GM23338 (cell line): ENCODE results near the gene PDCD1. TPM values are rescaled to one million over a fixed set of nuclear protein-coding genes. Genes with fewer than 3 reads are reported as not detected.

Experiments
- ATAC-seq: fragments of 200-7000 bp; cut with Tn5 transposase; 3 replicates; pipeline ENCODE4 v1.9.1; 2020
- DNase-seq: peaks from one replicate; pipeline ENCODE4 v3.0.0-alpha.2; 2015; ENCODE audit warnings: low spot score
- H2AFZ ChIP-seq: fragments of 200-600 bp; sonication (generic); 2 replicates; pipeline ENCODE4 v1.8.0; 2016; ENCODE audit warnings: antibody characterized with exemption, mild to moderate bottlenecking, moderate library complexity
- H3F3A ChIP-seq: fragments of 200-600 bp; sonication (generic); replicated peaks from 2 replicates; pipeline ENCODE4 v1.8.0; 2017; ENCODE audit warnings: antibody characterized with exemption, mixed run types, low read depth
- H3K27ac ChIP-seq: fragments of 200-600 bp; sonication (generic); 2 replicates; pipeline ENCODE4 v1.6.1; 2016; ENCODE audit warnings: low read depth
- H3K27me3 ChIP-seq: fragments of 200-600 bp; sonication (generic); 2 replicates; pipeline ENCODE4 v1.8.0; 2016; ENCODE audit warnings: mild to moderate bottlenecking, mixed run types, moderate library complexity; ENCODE audit not compliant: insufficient read depth
- H3K36me3 ChIP-seq: fragments of 200-600 bp; sonication (generic); 2 replicates; pipeline ENCODE4 v1.8.0; 2016; ENCODE audit warnings: mild to moderate bottlenecking; ENCODE audit not compliant: insufficient read depth
- H3K4me1 ChIP-seq: fragments of 200-600 bp; sonication (generic); 2 replicates; pipeline ENCODE4 v1.8.0; 2016; ENCODE audit warnings: mild to moderate bottlenecking, moderate library complexity; ENCODE audit not compliant: insufficient read depth
- H3K4me2 ChIP-seq: fragments of 200-600 bp; sonication (generic); 2 replicates; pipeline ENCODE4 v1.7.1; 2017; ENCODE audit warnings: mixed run types
- H3K4me3 ChIP-seq: fragments of 200-600 bp; sonication (generic); 2 replicates; pipeline ENCODE4 v1.6.1; 2016; ENCODE audit warnings: mixed run types
- H3K79me2 ChIP-seq: fragments of 200-600 bp; sonication (generic); replicated peaks from 2 replicates; pipeline ENCODE4 v1.8.0; 2017; ENCODE audit warnings: mild to moderate bottlenecking; ENCODE audit not compliant: insufficient read depth
- H3K9me2 ChIP-seq: fragments of 200-600 bp; sonication (generic); 2 replicates; pipeline ENCODE4 v1.8.0; 2017; ENCODE audit not compliant: insufficient read depth
- H4K20me1 ChIP-seq: fragments of 200-600 bp; sonication (generic); replicated peaks from 2 replicates; pipeline ENCODE4 v1.8.0; 2017; ENCODE audit warnings: mild to moderate bottlenecking; ENCODE audit not compliant: insufficient read depth
- H3K27ac Mint-ChIP-seq: 2 replicates; pipeline ENCODE4 v1.8.0; 2020; ENCODE audit warnings: inconsistent platforms, mild to moderate bottlenecking, moderate library complexity, mixed read lengths
- H3K27me3 Mint-ChIP-seq: 3 replicates; pipeline ENCODE4 v1.8.0; 2022; ENCODE audit warnings: low read depth, mild to moderate bottlenecking, moderate library complexity, mixed read lengths, inconsistent platforms; ENCODE audit not compliant: insufficient read depth, poor library complexity
- H3K36me3 Mint-ChIP-seq: 3 replicates; pipeline ENCODE4 v1.8.0; 2021; ENCODE audit warnings: low read depth, mild to moderate bottlenecking, inconsistent platforms, moderate library complexity, mixed read lengths
- H3K4me1 Mint-ChIP-seq: 3 replicates; pipeline ENCODE4 v1.8.0; 2020; ENCODE audit warnings: mild to moderate bottlenecking, inconsistent platforms, mixed read lengths
- H3K4me3 Mint-ChIP-seq: 3 replicates; pipeline ENCODE4 v1.8.0; 2021; ENCODE audit warnings: moderate library complexity, mild to moderate bottlenecking, inconsistent platforms, mixed read lengths
- H3K9me3 Mint-ChIP-seq: 3 replicates; pipeline ENCODE4 v1.8.0; 2020; ENCODE audit warnings: moderate library complexity, mild to moderate bottlenecking, inconsistent platforms, mixed read lengths
- CREB1 ChIP-seq: fragments of 250-450 bp; sonication (Bioruptor Pico); IDR thresholded peaks from 2 replicates; pipeline ENCODE4 v1.5.0; 2020; ENCODE audit warnings: low read depth, mild to moderate bottlenecking, moderate library complexity
- CTCF ChIP-seq, 2 experiments: fragments of 200-600 bp in 1 of 2; sonication (generic) in 1 of 2; conservative IDR thresholded peaks; 2 replicates each; pipeline versions ENCODE4 v1.5.1 to v1.6.1; 2016 to 2017; ENCODE audit warnings: antibody characterized with exemption in 2 of 2, low read depth in 2 of 2, mild to moderate bottlenecking in 2 of 2, moderate library complexity in 1 of 2
- ETS1 ChIP-seq: IDR thresholded peaks from 2 replicates; pipeline ENCODE4 v1.6.1; 2016; ENCODE audit warnings: antibody characterized with exemption
- EZH2 ChIP-seq: fragments of 200-600 bp; sonication (generic); IDR thresholded peaks from one replicate; pipeline ENCODE4 v1.8.0; 2017; ENCODE audit warnings: antibody characterized with exemption, mild to moderate bottlenecking, low read depth; ENCODE audit not compliant: unreplicated experiment
- NANOG ChIP-seq: IDR thresholded peaks from 2 replicates; pipeline ENCODE4 v1.6.1; 2016; ENCODE audit warnings: antibody characterized with exemption, borderline replicate concordance
- POLR2AphosphoS5 ChIP-seq: IDR thresholded peaks from 2 replicates; pipeline ENCODE4 v1.6.1; 2016; ENCODE audit warnings: antibody characterized with exemption, low read depth
- REST ChIP-seq: IDR thresholded peaks from one replicate; pipeline ENCODE4 v1.6.1; 2018; ENCODE audit warnings: antibody characterized with exemption; ENCODE audit not compliant: unreplicated experiment
- STAT1 ChIP-seq: IDR thresholded peaks from one replicate; pipeline ENCODE4 v1.6.1; 2016; ENCODE audit warnings: antibody characterized with exemption; ENCODE audit not compliant: unreplicated experiment
- ZNF114 ChIP-seq: fragments of 250-450 bp; sonication (Bioruptor Pico); IDR thresholded peaks from 2 replicates; pipeline ENCODE4 v1.5.0; 2020; ENCODE audit warnings: mild to moderate bottlenecking, moderate library complexity
- ZNF331 ChIP-seq: fragments of 250-450 bp; sonication (Bioruptor Pico); IDR thresholded peaks from 2 replicates; pipeline ENCODE4 v1.5.0; 2020; ENCODE audit warnings: low read depth, mild to moderate bottlenecking, moderate library complexity
- ZNF462 ChIP-seq: fragments of 250-450 bp; sonication (Bioruptor Pico); IDR thresholded peaks from 2 replicates; pipeline ENCODE4 v1.5.0; 2020; ENCODE audit warnings: mild to moderate bottlenecking, moderate library complexity
- polyA plus RNA-seq: library from polyadenylated mRNA; unstranded; fragments of >200 nt; fragmentation: Nextera tagmentation; extraction: Ambion mirVana; gene quantifications from 2 replicates; pipeline ENCODE4 v1.2.1, GENCODE V29; 2016
- total RNA-seq: library from RNA; depleted of rRNA; stranded (reverse); fragments of >200 nt; shearing (Covaris generic); gene quantifications from 2 replicates; pipeline ENCODE4 v1.2.3, GENCODE V29; 2014

Gene PDCD1
- total and polyA plus RNA-seq, 2 experiments from 2014 or later, result 0.34 to 0.38 TPM

- TF ChIP-seq REST, result no peak
- TF ChIP-seq CTCF (conservative IDR thresholded peaks at IDR 0.05; ENCODE audit: low read depth in 2 of 2), result no peak
- no peak for TF ChIP-seq ZNF331 (CRISPR knock-in tag)
- TF ChIP-seq CREB1 (CRISPR knock-in tag), result no peak
Measured at GRCh38 chr2:241886840-241887447, 28.2 kb upstream of the PDCD1 start (continued).

GRCh38 chr2:241885946-241886643 lies 27.4 kb upstream of the PDCD1 start:
- Histone ChIP-seq H2AFZ (no peak overlapping the region), H3K4me2 (no peak overlapping the region), H3K4me3 (no peak overlapping the region), H4K20me1 (no peaks in the 10 kb centered on the region), H3K27me3 (no peaks in the 10 kb centered on the region), H3K36me3 (0 out of 2 replicates have a peak, but pooled peaks cover 2% of the 10 kb centered on the region), H3K9me2 (no peaks in the 10 kb centered on the region), H3K27ac (no peak overlapping the region), H3F3A (0 out of 2 replicates have a peak, but pooled peaks cover 3% of the 10 kb centered on the region), H3K4me1 (peaks cover 20% of the 10 kb centered on the region), H3K79me2 (no peaks in the 10 kb centered on the region)
- DNase-seq (no peak), ATAC-seq (no peak)
- Mint-ChIP-seq H3K4me1 (peaks cover 37% of the 10 kb centered on the region), H3K27me3 (peaks cover 24% of the 10 kb centered on the region), H3K27ac (no peak overlapping the region), H3K9me3 (peaks cover 18% of the 10 kb centered on the region), H3K4me3 (no peak overlapping the region), H3K36me3 (peaks cover 26% of the 10 kb centered on the region)
- no peak for TF ChIP-seq CREB1 (CRISPR knock-in tag)
- no peak for TF ChIP-seq ETS1
- TF ChIP-seq POLR2AphosphoS5, result no peak
- TF ChIP-seq NANOG, result no peak
- TF ChIP-seq EZH2, result no peak
- no peak for TF ChIP-seq ZNF462 (CRISPR knock-in tag)
- no peak for TF ChIP-seq ZNF114 (CRISPR knock-in tag)
- no peak for TF ChIP-seq STAT1
